AG09319 (cell line): ENCODE results near the gene MMEL1.

Source experiments
- DNase-seq: peaks from one replicate; pipeline ENCODE4 v3.0.0-alpha.2; 2010; ENCODE audit warnings: low read depth; ENCODE audit errors: extremely low read depth
- TF ChIP-seq, protein P1 (sequence below): IDR thresholded peaks from 2 replicates; pipeline ENCODE4 v1.5.1; 2011; ENCODE audit warnings: low read depth, mild to moderate bottlenecking, inconsistent platforms, low read length, moderate library complexity

The MMEL1 gene

DNA sequence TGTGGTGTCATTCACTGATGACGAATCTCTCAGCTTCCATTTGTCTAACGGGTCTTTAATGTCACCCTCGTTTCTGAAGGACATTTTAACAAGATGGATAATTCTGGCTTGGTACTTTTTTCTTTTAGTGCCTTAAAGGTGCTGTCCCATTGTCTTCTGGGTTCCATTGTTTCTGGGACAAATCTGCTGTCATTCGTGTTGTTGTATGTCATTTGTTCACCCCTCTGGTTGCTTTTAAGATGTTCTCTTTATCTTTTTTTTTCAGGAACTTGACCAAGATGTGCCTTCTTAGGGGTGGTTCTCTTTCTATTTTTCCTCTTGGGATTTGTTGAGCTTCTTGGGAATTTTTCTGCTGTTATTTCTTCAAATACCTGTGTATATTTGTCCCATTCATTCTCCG lies 14.0 kb upstream of the MMEL1 start:
- TF ChIP-seq, protein P1, sequence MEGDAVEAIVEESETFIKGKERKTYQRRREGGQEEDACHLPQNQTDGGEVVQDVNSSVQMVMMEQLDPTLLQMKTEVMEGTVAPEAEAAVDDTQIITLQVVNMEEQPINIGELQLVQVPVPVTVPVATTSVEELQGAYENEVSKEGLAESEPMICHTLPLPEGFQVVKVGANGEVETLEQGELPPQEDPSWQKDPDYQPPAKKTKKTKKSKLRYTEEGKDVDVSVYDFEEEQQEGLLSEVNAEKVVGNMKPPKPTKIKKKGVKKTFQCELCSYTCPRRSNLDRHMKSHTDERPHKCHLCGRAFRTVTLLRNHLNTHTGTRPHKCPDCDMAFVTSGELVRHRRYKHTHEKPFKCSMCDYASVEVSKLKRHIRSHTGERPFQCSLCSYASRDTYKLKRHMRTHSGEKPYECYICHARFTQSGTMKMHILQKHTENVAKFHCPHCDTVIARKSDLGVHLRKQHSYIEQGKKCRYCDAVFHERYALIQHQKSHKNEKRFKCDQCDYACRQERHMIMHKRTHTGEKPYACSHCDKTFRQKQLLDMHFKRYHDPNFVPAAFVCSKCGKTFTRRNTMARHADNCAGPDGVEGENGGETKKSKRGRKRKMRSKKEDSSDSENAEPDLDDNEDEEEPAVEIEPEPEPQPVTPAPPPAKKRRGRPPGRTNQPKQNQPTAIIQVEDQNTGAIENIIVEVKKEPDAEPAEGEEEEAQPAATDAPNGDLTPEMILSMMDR: no peak

DNA sequence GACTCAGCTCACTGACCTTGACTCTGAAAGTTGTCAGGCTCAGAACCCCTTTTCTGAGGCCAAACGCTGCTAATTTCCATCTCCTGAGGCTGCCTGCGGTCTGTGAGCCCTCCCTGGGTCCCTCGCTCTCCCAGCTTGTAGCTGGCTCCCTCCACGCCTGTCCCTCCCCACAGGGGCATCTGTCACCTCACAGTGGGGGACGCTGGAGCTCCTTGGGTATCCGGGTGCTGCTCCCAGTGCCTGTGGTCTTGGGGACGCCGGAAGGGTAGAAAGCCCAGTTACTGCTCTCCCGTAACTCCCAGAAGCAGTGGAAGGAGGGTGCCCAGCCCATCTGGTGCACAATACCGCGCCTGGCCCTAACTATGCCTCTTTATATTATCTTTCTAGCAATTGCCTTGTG lies 13.0 kb upstream of the MMEL1 start:
- no peak for DNase-seq
- TF ChIP-seq, protein P1: no peak

More for the DNA sequence above, 14.0 kb upstream of the MMEL1 start:
- DNase-seq: no peak

DNA sequence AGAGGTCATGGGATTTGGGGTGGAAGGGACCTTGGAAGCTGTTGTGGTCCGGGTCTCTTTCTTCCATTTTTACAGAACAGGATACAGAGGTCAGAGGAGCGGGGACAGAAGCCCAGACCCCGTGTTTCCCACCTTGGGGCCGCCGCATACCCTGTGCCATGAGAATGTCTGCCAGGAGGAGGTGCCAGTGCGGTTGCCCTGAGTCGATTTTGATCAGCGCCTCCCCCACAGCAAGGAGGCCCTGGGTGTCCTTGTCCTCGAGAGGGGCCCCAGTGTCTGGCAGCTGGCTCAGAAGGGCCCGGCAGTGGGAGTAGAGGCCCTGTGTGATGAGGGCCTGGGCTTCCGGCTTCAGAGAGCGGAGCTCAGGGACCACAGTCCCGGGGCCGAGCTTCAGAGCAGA lies 12.3 kb upstream of the MMEL1 start:
- TF ChIP-seq, protein P1: no peak

DNA sequence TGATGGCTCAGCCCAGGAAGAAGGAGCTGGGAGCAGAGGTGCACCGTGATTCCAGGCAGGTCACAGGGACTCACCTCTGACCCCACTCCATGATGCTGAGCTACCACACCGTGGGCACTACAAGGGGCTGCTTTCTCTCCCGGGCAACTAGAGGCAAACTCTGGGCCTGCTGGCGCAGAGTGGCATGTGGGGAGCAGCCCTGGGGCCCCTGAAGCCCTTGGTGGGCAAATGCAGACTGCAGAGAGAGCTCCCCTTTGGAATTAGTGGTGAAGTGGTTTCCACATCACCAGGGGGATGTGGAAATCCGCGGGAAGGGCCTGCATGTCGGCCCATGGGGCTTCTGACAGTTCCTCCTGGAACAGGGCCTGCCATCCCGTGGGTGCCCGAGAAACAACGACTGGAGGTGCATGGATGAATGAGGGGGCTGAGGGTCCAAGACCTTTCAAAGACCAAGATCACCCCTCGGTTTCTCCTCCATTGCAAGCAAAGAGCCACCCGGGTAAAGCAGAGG lies 11.8 kb upstream of the MMEL1 start:
- TF ChIP-seq, protein P1: no peak
- DNase-seq: no peak

More for the DNA sequence above, 12.3 kb upstream of the MMEL1 start:
- no peak for DNase-seq

DNA sequence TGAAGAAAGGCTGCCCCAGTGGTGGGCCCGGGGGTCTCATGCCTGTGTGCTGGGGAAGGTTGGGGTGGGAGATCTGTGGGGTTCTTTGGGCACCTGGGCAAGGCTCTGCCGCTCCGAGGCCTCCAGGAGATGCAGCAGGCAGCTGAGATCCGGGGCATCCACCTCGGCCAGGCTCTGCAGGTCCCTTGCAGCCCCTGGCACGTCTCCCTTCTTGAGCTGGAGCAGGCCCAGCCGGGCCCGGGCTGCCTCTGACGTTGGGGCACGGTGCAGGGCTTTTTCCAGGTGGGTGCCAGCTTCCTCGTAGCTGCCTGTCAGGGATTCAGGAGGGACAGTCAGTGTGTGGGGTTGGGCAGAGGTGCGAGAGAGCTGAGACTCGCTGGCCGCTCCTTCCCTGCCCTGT lies 11.4 kb upstream of the MMEL1 start:
- DNase-seq: no peak
- TF ChIP-seq, protein P1: no peak

DNA sequence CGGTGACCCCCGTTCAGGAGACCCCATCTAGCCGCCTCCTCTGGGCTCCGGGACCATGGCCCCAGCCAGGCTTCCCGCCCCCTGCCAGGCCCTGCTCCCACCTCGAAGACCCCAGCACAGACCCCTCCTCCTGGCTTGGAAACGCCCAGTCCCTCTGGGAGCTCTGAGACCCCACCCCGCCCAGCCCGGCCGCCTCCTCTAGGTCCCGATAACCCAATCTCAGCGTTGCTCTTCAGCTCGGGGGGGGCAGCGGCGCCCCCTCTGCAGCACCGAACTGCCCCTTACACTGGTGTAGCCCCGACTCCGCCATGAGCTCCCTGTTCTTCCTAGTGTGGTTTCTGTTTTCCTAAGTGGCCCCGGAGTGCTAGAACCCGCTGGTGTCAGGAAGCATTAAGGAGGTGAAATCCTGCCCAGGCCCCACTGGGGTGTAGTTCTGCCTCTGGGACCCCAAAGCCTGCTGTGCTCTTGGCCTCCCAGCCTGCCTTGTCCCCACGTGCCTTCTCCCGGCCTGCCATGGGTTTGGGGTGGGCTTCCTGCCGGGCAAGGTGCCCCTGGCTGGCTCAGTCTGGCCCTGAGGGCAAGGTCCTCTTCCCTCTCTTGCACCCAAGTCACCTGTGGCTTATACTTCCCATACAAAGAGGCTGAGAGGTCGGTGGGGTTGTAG lies 10.7 kb upstream of the MMEL1 start:
- TF ChIP-seq, protein P1: no peak
- DNase-seq: no peak

DNA sequence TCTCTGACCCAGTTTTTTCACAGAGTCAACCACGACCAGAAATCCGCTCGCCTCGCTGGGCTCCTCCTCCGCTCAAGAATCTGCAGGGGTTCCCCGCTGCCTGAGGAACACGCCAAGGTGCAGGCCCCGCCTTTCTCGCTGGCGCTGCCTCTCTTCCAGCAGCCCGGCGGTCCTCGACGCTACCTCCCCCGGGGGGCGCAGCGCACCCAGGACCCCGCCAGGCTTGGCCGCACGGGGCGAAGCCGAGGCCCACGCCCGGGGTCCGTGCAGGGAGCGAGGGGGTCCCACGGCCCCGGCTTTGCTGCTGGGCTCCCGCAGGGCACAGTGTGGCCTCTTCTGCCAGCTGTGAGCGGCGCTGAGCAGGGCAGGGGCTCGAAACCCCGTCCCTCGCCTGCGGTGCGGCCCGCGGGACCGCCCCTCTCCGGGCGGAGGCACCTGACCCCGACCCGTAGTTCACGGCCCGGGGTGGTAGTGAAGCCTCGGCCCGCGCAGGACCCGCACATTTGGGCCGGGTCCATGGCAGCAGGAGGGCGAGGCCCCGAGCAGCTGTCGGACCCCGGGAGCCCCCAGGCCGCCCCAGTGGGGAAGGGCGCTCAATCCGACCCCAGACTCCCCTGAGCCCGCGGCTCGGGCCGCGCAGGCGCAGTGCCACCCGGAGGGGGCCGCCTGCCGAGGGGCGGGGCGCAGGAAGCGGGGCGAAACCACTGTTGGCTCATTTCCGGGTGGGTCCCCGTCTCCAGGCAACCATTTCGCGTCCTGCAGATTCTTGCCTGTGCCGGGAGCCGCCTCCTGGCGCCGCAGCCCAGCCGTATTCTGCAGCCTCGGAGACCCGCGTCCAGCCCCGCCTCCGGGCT lies 10.0 kb upstream of the MMEL1 start:
- peak; percentile 54 for DNase-seq
- TF ChIP-seq, protein P1: peak; percentile 12; the same call in 1 of the 2 replicates
